HG03521 (cell line): ENCODE data around the gene ADD1.

Experiments
- ATAC-seq: cut with Tn5 transposase; IDR thresholded peaks from one replicate; pipeline ENCODE4 v1.9.1; 2021; ENCODE audit warnings: mild to moderate bottlenecking, moderate library complexity; ENCODE audit not compliant: unreplicated experiment

ADD1 gene

GRCh38 chr4:2843263-2843940, at the start of gene ADD1:
Gene ADD1, plus strand, starts transcription at chr4:2843844. Its CDS starts 32,072 bp downstream, at chr4:2875916.
- peak; percentile 80 for ATAC-seq

- ATAC-seq: no peak
Observed at GRCh38 chr4:2794486-2795299, 49.0 kb upstream of the ADD1 start.

GRCh38 chr4:2795300-2795892, 48.2 kb upstream of the ADD1 start:
- no peak for ATAC-seq

- no peak for ATAC-seq
Observed at GRCh38 chr4:2795893-2796848, 47.5 kb upstream of the ADD1 start.

- no peak for ATAC-seq
Observed at GRCh38 chr4:2796849-2797544, 46.6 kb upstream of the ADD1 start.

GRCh38 chr4:2797545-2798305, 45.9 kb upstream of the ADD1 start:
- no peak for ATAC-seq

- ATAC-seq: no peak
Observed at GRCh38 chr4:2798399-2799223, 45.0 kb upstream of the ADD1 start.

- no peak for ATAC-seq
Observed at GRCh38 chr4:2799224-2799911, 44.3 kb upstream of the ADD1 start.

- ATAC-seq: no peak
Observed at GRCh38 chr4:2799971-2800690, 43.5 kb upstream of the ADD1 start.

GRCh38 chr4:2800691-2801596, 42.7 kb upstream of the ADD1 start:
- no peak for ATAC-seq

GRCh38 chr4:2802618-2803531, 40.8 kb upstream of the ADD1 start:
- no peak for ATAC-seq

GRCh38 chr4:2803624-2804448, 39.8 kb upstream of the ADD1 start:
- no peak for ATAC-seq

- ATAC-seq: no peak
Observed at GRCh38 chr4:2804449-2804972, 39.1 kb upstream of the ADD1 start.

GRCh38 chr4:2804973-2805501, 38.6 kb upstream of the ADD1 start:
- no peak for ATAC-seq
